ACHN (cell line): ENCODE data around the gene CST5.
"Not testable (repeated sequence)": the region's sequence is repeated elsewhere in the genome, so short reads cannot be mapped to it uniquely, and the experiment has no call there.

Experiments
- DNase-seq: peaks from one replicate; pipeline ENCODE4 v3.0.0-alpha.2; 2015
- in situ Hi-C: cut with HindIII; loops from 2 replicates; pipeline ENCODE4 v1.10.0; 2017; ENCODE audit warnings: low sequenced_read_pairs, low pct_ligation_motif_present, low pct_unique_long_range_greater_than_20kb

The CST5 gene

DNA sequence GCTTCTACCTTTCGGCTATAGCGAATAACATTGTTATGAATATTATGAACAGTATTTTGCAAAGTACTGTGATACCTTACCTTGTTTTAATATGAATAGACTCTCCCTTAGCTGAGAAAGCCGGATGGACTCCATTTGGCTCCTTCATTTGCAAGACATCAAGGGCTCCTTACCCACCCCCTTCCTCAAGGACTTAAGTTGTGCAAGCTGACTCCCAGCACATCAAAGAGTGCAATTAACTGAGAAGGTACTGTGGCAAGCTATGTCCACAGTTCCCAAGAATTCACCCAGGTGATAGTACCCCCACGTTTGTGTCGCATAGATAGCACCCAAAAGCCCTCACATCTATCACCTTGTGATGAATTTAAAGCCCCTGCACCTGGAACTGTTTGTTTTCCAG is 11.2 kb downstream of the CST5 start:
- no peak for DNase-seq
- in situ Hi-C loops = no loop called here

DNA sequence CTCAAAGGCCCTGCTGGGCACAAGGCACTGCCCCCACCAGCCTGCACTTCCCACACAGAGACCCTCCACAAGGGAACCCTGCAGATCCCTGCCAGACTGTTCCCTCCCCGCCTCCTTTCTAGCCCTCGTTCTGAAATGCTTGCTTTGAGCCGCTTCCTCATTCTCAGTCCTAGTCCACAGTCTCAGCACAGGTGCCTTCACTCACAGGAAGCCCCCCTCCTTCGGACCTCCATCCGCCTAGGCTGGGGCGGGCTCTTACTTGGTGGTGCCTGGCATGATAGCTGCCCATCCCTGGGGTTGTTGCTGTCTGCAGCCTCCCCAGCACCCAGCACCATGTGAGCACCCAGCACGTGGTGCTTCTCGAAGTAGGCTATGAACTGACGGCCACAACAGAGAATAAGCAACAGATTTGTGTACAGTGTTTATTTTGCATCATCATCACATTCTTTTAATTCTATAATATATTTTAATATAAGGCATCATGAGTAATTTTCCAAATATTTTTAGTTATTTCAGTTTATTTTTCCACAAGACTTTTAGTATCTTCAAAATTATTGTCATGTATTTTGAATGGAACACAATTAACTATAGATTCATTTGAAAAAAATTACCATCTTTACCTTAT is 12.3 kb downstream of the CST5 start:
- in situ Hi-C loops = no loop called here
- DNase-seq = no peak

DNA sequence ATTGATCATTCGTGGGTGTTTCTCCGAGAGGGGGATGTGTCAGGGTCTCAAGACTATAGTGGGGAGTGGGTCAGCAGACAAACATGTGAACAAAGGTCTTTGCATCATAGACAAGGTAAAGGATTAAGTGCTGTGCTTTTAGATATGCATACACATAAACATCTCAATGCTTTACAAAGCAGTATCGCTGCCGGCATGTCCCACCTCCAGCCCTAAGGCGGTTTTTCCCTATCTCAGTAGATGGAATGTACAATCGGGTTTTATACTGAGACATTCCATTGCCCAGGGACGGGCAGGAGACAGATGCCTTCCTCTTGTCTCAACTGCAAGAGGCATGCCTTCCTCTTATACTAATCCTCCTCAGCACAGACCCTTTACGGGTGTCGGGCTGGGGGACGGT is 18.8 kb downstream of the CST5 start:
- in situ Hi-C loops, DNase-seq: not testable (repeated sequence)

DNA sequence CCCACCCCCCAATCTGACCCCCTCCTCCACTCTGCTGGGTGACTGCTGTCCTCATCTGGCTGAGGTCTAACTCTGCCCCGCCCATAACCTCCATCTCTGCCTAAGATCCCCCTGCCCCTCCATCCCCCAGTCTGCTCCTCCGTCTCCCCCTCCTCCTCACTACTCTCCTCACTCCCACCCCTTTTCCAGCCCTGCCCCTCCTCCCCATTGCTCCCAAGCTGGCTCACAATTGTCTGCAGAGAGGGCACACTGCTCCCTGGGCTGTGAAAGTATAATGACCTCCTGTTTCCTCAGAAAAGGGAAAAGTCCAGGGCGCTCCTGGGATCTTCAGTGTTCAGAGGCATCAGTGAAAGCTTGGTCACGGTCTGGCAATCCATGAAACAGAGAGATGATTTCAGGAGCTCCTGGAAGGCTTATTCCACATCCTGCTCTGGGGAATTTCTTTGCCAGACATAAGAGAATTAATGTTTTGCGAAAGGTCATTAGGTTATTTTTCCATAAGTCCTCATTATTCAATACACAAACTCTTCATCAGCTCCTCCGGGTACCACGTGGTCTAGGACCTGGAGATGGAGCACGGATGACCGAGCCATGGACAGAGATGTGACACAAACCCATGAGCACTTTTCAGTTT is 21.5 kb downstream of the CST5 start:
- DNase-seq = no peak
- in situ Hi-C loops = no loop called here

DNA sequence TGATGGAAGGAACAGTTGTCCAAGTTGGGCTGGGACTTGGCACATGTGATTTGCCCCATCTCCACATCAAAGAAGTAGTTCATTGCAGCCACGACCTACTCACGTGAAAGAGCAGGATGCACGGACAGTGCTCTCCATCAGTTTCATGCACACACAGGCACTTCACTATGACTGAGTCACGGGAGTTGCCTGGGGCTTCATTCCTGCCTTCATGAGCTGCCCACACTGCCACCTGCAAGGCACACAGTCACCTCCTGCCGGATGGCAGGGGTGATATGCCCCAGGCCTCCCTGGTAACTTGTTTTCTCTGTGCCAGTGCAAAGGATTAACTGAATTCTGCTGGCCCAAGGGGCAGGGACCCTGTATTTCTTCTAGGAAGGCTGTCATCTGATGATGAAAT is 22.8 kb downstream of the CST5 start:
- in situ Hi-C loops = no loop called here
- DNase-seq = no peak

DNA sequence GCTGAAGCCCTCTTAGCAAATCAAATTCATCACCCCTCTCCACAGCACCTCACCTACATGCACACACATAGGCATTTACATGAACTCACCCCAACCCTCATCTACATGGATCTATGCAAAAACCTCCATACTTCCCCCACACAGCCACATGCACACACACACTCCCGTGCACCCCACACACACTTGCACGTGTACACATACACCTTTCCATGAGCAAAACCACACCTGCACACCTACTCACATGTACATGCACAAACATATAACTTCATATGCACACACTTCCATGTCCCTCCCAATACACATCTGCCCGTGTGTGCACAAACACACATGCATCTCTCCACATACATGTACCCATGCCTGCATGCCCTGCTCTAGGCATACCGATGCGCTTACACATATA is 23.3 kb downstream of the CST5 start:
- DNase-seq = no peak
- in situ Hi-C loops = no loop called here

DNA sequence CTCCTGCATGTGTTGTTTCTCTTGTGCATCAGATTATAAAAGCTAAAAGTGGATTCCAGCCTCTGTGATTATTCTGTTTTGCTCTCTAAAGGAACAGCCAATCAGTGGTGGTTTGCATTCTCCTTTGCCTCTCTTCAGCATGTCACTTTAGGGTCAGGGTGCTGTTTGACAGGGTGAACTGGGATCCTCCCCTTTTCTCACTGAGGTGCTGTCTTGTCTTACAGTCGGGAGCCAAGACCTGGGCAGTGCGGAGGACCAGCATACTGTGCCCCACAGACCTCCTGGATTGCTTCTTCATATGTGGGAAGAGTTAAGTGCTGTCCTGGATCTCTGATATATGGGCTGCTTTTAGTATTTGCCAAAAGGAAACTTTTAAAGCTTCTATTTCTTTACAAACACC is 37.9 kb downstream of the CST5 start:
- DNase-seq = no peak
- in situ Hi-C loops = no loop called here

DNA sequence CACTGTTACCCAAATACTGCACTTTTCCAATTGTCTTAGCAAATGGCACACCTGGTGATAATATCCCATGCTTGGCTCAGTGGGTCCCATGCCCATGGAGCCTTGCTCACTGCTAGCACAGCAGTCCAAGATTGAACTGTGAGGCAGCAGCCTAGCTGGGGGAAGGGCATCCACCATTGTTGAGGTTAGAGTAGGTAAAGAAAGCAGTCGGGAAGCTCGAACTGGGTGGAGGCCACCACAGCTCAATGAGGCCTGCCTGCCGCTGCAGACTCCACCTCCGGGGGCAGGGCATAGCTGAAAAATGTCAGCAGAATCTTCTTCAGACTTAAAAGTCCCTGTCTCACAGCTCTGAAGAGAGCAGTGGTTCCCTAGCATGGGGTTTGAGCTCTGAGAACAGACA is 43.8 kb downstream of the CST5 start:
- in situ Hi-C loops = no loop called here
- DNase-seq = no peak

DNA sequence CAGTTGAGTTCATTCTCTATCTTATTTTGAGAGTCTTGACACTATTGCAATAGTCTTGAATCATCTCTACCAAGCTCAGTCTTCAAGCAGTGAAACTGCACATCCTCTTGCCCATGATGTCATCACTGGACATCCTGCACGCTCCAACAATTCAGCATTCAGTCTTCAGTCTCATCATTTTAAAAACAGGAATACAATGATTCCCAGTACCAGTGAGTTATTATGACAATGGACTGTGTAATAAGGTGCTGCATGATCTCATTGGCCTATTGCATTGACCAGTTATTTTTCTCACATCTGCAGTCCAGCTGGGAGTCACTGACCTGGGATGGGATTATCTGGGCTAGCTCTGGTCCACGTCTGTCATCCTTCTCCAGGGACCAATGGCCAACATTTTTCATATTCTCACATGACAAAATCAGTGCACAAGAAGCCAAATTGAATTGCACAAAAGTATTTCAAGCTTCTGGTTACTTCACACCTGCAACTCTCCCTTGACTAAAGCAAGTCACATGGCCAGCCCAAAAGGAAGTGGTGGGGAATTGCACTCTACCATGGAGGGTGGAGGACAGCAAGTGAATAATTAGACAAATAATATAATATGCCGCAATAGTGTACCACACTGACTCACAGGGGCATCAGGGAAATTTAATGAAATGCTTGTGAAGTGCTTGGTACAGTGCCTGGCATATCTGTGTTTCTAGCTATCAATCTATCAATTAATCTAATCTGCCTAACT is 46.6 kb downstream of the CST5 start:
- DNase-seq = no peak
- in situ Hi-C loops = no loop called here

DNA sequence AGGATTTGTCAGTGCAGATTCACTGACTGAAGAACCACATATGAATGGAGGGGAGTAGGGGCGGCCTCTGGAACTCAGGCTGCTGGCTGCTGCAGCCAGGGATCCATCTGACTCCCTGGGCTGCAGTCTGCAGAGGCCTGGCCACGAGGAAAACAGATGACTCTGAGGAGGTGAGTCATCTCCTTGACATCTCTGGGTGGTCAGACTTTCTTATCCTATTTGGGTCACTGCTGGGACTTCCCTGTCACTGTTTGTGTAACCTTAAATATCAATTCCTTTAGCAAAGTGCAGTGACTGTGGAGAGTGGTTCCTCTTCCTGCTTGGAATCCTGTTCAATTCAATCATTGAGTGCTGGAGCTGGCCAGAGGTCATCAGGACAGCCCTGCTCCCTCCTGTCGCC is 47.6 kb downstream of the CST5 start:
- peak; percentile 16 for DNase-seq
- in situ Hi-C loops = not testable (repeated sequence)

DNA sequence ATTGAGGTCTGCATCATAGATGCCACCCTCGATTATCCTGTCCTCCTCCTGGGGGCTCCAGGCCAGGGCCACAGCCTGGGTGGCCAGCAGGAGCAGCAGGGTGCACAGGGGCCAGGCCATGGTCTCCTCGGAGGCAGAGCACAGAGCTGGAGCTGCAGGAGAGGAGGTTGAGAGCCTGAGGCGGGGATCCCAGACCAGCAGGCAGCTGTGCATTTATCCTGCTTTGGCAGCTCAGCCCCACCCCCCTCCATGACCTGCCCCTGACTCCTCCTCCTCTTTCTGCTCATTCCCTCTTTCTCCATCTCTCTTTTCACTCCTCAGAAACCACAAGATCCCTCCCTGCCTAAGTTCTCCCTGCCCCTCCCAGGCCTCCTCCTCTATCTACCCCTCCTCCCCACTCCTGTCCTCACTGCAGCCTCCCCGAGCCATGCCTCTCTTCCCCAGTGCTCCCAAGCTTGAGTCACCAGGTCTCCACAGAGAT is 53.0 kb downstream of the CST5 start, which contains the start of gene CST2:
TSS of gene CST2 (minus strand) at position 189 of the 481 bp plus-strand sequence. CDS start at position 120, 69 bp downstream.
- no peak for DNase-seq
- in situ Hi-C loops = no loop called here
